WERI-Rb-1 (cell line): ENCODE data around the gene RBMS1.

Experiments used
- DNase-seq: peaks from one replicate; pipeline ENCODE4 v3.0.0-alpha.2; 2020
- H3K27ac ChIP-seq: fragments of 250-450 bp; sonication (Bioruptor Pico); 2 replicates; pipeline ENCODE4 v1.5.1; 2020; ENCODE audit warnings: mild to moderate bottlenecking, moderate library complexity
- H3K27me3 ChIP-seq: fragments of 250-450 bp; sonication (Bioruptor Pico); 2 replicates; pipeline ENCODE4 v1.5.1; 2021; ENCODE audit warnings: mild to moderate bottlenecking, low read depth, moderate library complexity; ENCODE audit not compliant: insufficient read depth, severe bottlenecking
- H3K36me3 ChIP-seq: fragments of 250-450 bp; sonication (Bioruptor Pico); 2 replicates; pipeline ENCODE4 v1.5.1; 2020; ENCODE audit warnings: mild to moderate bottlenecking, moderate library complexity
- H3K4me3 ChIP-seq: 2 replicates; pipeline ENCODE4 v1.5.1; 2011; ENCODE audit warnings: low read depth, mild to moderate bottlenecking, control low read depth, low read length
- H3K9me3 ChIP-seq: fragments of 250-450 bp; sonication (Bioruptor Pico); 2 replicates; pipeline ENCODE4 v1.5.1; 2021; ENCODE audit warnings: mild to moderate bottlenecking, moderate library complexity; ENCODE audit not compliant: severe bottlenecking
- CTCF ChIP-seq: IDR thresholded peaks from 2 replicates; pipeline ENCODE4 v1.5.1; 2011; ENCODE audit warnings: low read depth, mild to moderate bottlenecking, control low read depth, inconsistent platforms, low read length

Gene RBMS1

GRCh38 chr2:160411955-160412354 is 81.7 kb downstream of the RBMS1 start:
- H3K9me3 ChIP-seq: no peaks in the 10 kb centered on the region
- no peak overlapping the region for H3K4me3 ChIP-seq
- H3K27me3 ChIP-seq: no peaks in the 10 kb centered on the region
- no peaks in the 10 kb centered on the region for H3K36me3 ChIP-seq
- DNase-seq: no peak
- no peak overlapping the region for H3K27ac ChIP-seq
- no peak for TF ChIP-seq CTCF

DNA sequence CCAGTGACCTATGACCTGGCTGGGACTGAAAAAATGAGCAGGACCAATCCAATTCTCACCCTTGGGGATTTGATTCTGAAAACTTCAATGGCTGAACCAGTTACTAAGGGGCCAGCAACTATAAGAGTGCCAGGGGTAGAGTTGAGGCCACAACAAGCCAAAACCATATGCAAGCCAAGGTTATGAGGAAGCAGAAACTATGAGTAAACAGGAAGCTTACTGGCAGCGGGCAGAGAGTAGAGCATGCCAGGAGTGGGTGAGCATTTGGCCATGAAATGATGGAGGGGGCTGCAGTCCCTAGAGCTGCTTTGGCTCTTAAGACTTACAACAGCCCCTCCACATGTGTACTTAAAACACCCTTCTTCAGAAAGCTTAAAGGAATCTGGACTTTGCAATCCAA is 82.4 kb downstream of the RBMS1 start:
- DNase-seq: no peak
- Histone ChIP-seq H3K27me3 (no peaks in the 10 kb centered on the region), H3K4me3 (no peak overlapping the region), H3K27ac (no peak overlapping the region), H3K36me3 (no peaks in the 10 kb centered on the region), H3K9me3 (no peaks in the 10 kb centered on the region)
- no peak for TF ChIP-seq CTCF

DNA sequence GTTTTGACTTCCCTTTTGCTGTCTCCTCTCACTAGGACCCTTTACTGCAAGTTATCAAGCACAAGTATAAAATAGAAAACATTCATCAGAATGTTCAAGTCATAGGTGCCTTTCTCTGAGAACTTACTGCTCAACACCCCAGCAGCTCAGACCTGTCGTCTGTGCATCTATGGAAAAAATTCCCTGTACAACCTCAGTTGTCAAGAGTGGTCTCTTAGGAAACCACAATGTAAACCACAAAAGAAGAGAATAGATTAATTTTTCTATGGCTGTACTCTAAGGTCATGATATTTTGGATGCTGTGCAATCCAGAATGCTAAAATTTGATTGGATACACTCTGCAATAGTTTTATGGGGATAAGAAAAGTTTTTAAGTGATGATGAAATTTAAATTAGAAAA is 84.1 kb downstream of the RBMS1 start:
- DNase-seq: no peak
- no peak for TF ChIP-seq CTCF
- Histone ChIP-seq H3K36me3 (no peaks in the 10 kb centered on the region), H3K9me3 (no peaks in the 10 kb centered on the region), H3K27me3 (no peaks in the 10 kb centered on the region), H3K27ac (no peak overlapping the region), H3K4me3 (no peak overlapping the region)

DNA sequence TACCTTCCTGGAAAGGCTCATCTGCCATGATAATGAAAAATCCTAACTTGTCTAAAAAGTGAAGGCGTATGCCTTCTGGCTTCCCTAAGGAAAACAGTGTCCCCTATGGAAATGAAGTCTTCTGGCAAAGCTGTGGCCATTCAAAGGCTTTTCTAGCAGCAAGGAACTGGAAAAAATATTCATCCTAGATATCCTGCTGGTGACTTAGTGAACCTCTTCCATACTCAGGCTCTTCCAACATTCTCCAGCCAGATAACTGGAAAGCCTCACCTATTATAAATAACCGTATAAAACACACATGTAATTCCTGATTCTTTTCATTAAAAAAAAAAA is 84.7 kb downstream of the RBMS1 start:
- H3K9me3 ChIP-seq: no peaks in the 10 kb centered on the region
- TF ChIP-seq CTCF: no peak
- no peak for DNase-seq
- H3K27ac ChIP-seq: no peak overlapping the region
- H3K36me3 ChIP-seq: no peaks in the 10 kb centered on the region
- H3K27me3 ChIP-seq: no peaks in the 10 kb centered on the region
- H3K4me3 ChIP-seq: no peak overlapping the region

GRCh38 chr2:160408173-160408958 is 85.2 kb downstream of the RBMS1 start:
- Histone ChIP-seq H3K36me3 (no peaks in the 10 kb centered on the region), H3K4me3 (peak overlapping the region; percentile 5), H3K27me3 (no peaks in the 10 kb centered on the region), H3K9me3 (no peaks in the 10 kb centered on the region), H3K27ac (no peak overlapping the region)
- no peak for DNase-seq
- TF ChIP-seq CTCF: no peak
